ENCODE results near the gene PPP2R5C.
A peak's percentile ranks its signal among the peaks of the same experiment; 100 is the strongest.

PPP2R5C gene

DNA sequence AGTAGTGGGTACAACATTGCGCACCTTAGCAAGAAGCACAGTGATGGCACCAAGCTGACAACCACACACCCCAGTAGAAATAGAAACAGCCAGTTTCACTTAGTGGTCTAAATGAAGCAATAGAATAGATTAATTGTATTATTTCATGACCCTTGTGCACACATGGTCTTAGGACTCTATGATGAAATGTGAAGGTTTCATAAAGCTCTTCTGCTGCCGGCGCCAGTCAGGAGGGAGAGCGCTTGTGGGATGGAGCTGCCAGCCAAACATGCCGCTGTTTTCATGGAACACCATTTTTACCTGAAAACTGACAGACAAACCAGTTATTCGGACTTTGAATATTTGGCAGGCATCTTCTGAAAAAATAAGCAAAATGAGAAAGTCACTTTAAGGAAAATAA lies 100.0 kb downstream of the PPP2R5C start:
- DNase-seq = no peak

DNA sequence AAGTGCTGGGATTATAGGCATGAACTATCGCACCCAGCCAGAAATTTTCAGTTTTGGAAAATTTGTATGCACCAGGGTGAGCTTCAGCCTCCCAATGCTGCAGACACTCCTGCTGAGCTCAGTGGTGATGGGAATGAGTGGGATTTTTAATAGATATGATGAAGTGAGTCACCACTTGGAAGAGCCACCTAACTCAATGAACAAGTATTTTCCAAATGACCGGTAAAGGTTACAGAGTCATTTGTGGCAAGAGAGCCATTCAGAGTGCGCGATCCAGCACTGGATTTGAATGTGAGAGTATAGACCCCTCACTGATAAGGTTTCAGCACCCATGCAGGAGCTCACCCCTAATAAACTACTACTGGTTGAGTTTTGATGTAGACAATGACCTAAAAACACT lies 100.7 kb downstream of the PPP2R5C start:
- DNase-seq = no peak

DNA sequence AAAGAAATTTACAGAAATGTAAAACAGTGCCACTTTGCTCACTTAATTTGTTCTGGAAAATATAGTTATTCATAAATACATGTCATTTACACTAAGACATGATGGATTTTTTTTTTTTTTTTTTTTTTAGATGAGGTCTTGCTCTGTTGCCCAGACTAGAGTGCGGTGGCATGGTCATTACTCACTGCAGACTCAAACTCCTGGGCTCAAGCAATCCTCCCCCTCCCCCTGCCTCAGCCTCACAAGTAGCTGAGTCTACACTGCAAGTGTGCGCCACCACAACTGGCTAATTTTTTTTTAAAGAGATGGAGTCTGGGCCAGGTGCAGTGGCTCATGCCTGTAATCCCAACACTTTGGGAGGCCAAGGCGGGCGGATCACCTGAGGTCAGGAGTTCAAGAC lies 101.2 kb downstream of the PPP2R5C start:
- no peak for DNase-seq

DNA sequence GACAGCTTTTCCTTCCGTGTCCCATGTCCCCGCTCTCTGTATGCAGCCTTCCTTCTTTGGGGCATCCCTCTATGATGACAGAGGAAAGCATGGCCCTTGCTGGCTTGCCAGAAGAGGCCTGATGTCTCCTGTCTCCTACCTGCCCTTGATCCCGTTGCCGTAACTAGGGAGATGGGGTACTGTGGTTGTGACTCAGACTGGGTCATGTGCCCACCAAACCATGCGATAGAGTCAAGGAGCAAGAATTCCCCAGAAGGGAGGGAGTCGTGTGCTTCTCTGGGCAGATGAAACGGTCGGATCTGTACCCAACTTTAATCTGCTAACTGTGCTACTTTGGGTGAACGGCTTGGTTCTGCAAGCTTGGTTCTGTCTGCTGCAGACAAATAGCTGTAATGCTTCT lies 103.8 kb downstream of the PPP2R5C start:
- no peak for DNase-seq

DNA sequence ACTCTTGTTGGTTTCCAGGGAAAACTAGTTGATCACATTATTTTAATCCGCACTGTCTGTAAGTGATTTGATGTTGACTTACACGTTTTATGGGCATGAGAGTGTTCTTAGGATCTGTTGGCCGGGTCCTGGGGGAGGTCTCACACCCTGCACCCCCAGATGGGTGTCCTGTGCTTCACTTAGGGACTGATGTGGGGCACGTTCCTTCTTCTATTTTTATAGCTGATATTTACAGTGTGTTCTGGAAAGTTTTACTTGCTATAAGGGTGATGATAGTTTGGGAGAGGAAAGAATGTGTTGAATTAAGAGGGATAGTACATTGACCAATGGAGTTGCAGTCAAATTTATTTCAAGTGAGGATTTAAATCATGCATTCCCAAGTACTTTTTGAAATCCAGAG lies 106.3 kb downstream of the PPP2R5C start:
- DNase-seq = no peak

DNA sequence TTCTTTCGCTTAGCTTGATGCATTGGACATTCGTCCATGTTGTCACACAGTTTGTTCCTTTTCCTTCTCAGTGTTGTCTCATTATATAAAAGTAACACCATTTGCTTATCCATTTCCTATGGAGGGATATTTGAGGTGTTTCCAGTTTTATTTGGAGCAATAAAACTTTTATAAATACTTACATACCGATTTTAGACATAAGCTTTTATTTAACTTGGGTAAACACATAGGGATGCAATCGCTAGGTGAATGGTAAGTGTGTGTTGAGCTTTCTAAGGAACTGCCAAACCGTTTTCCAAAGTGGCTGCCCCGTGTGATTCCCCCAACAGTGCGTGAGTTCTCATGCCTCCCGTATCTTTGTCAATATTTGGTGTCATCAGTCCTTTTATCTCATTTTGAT lies 107.7 kb downstream of the PPP2R5C start:
- DNase-seq = no peak

DNA sequence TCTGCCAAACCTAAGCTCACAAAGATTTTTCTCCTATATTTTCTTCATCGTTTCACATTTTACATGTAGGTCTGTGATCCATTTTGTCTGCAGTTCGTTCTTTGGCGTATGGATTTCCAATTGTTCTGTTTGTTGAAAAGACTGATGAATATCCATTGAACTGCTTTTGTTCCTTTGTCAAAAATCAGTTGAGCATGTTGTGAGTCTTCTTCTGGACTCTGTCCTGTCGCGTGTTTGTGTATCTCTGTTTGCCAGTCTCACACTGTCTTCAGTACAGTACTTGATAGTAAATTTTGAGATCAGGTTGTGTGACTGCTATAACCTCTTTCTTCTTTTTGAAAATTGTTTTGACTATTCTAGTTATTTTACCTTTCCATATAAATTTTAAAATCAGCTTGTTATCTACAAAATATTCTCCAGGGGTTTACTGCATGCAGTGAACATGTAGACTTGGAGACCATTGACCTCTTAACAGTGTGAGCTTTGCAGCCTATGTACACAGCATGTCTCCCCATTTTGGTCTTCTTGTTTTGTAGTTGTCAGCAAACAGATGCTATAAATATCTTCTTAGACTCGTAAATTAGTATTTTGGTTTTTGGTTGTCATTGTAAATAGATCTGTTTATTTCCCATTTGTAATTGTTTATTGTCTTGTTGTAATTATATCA lies 108.9 kb downstream of the PPP2R5C start:
- DNase-seq = no peak

DNA sequence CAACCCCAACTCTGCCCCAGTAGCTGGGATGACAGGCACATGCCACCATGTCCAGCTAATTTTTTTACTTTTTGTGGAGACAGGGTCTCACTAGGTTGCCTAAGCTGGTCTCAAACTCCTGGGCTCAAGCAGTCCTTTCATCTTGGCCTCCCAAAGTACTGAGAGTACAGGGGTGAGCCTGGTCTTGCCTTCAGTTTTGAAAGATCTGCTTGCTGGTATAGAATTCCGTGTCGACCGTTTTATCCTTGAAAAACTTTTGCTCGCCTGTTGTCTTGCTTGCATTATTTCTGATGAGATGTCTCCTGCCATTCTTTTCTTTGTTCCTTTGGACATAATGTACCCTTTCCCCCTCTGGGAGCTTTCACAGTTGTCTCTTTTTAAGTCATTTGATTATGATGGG lies 110.8 kb downstream of the PPP2R5C start:
- no peak for DNase-seq

DNA sequence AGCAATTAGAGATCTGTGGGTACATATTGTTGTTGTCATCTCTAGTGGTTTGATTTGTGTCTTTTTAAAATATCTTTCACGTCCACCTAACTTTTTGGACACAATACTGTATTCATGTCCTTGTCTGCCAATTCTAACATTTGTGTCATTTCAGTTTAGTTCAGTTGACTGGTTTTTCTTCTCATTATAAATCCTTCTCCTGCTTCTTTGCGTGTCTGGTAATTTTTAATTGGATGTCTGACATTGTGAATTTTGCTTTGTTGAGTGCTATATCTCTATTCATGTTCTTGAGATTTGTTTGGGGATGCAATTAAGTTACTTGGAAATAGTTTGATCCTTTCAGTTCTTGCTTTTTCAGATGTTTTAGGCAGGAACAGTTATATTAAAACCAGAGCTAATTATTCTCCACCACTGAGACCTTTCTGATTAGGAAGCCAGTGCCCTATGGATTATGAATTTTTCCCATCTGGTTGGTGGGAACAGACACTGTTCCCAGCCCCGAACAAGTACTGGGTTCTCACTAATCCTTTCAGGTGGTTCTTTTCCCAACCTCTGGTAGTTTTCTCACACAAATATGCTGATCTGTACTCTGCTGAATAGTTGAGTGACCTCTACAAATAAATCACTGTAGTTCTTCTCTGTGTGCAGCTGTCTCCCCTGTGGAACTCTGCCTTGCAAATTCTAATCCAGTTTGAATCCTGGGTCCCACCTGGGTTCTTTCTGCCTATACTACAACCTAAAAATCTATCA lies 111.7 kb downstream of the PPP2R5C start:
- no peak for DNase-seq

DNA sequence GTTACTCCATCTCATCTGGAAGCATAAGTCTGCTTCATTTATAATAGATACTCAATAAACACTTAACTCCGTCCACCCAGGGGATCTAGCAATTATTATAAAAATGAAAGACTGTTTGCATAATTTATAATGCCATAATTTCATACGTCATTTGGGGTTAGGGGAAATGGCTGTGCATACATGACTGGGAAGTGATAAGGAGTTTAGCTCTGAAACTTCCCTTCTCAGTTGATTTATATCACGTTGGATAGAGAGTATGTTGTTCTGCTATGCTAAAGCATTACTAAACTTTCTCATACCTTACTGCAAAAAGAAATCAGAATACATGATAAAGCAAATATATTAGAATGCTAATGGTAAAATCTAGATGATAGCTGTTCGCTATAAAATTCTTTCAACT lies 112.5 kb downstream of the PPP2R5C start:
- no peak for DNase-seq

DNA sequence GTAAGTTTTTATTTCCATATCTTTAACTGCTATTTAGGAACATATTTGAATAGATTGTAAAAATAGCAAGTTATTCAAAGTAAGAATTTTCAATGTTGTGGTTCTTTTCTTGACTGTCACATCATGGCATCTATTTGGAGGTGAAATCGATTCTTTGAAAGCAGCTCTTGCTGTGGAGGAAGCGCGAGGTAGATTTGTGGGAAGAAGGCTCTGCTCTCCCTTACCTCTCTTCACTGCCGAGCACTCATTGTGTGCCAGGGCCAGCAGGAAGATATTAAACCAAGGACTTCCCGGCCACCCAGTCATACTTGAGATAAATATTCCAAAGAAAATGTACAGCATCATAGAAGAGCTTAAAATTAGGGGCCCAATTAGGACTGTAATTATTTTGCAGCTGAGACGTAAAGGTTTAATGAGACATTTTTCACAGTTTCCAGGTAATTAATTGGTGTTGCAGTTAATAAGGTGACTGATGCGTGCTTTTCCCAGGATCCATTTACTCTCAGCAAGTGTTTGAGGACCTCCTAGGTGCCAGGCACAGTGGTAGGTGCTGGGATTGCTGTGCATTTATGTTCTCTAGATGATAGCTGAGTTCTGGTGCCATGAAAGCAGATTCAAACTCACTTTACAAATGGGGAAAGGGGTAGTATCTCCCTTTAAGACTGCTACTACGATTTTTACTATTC lies 113.7 kb downstream of the PPP2R5C start:
- no peak for DNase-seq

DNA sequence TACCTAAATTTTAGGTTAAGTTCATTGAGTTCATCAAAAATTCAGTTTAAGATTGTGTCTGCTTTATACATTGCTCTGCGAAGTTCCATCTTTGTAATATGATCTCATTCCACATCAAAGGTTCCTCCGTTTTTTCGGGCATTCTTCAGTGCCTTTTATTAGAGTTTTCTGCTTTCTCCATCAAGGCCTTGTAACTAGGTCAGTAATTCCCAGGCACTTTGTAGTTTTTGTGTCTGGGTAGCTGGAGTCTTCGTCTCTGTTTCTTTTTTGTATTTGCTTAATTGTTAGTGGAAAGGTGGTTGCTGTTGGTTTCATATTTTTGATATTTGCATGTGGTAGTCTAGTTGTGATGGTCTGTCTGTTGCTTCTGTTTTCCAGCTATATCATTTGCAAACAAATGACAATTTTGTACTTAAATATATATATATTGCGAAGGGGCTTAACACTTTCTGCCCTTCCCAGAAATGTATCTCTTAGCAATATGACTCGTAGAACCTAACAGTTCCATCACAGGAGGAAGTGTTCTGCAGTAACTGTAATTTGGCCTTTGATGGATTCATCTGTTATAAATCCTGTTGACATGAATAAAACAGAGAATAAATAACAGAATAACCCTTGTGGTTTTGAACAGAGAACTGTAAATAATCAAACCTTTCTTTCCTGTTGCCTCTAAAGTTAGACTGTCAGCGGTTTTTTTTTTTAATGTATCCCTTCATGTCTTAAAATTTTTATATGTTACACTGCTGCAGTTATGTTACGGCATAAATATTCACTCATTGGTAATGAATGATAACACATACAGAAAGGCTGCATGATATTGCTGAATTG lies 114.4 kb downstream of the PPP2R5C start:
- no peak for DNase-seq

DNA sequence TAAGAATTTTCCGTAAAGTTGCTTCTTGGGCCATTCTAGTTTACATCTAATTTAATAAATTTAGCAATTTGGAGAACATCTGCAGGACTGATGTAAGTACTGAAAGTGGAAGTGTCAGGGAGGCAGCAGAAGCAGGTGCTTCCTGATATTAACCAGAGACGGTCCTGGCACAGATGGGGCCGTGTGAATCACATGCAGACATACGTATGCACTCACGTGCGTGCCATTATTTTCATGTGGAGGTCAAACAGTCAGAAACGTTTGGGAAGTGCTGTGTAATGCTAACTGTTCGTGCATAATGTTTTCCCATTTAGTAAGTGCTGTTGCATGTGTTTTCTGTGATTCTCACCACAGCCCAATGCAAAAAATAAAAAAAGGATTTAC lies 115.0 kb downstream of the PPP2R5C start:
- peak in 3 of 56 donors; percentile 16 to 27 (median 22) for DNase-seq

DNA sequence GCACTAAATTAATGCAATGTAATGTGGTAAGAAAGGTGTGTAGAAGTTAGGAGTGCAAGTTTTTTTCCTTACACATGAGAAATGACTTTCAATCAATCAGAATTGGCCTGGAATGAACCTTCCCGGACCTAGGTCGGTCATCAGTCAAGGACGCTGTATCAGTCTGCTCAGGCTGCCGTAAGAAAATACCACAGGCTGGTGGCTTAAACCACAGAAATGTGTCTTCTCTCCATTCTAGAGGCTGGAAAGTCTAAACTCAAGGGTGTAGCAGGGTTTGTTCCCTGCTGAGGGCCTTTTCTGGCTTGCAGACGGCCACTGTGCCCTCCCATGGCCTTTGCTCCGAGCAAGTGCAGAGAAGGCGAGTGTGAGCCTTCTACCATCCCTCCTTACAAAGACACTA lies 116.3 kb downstream of the PPP2R5C start:
- no peak for DNase-seq

DNA sequence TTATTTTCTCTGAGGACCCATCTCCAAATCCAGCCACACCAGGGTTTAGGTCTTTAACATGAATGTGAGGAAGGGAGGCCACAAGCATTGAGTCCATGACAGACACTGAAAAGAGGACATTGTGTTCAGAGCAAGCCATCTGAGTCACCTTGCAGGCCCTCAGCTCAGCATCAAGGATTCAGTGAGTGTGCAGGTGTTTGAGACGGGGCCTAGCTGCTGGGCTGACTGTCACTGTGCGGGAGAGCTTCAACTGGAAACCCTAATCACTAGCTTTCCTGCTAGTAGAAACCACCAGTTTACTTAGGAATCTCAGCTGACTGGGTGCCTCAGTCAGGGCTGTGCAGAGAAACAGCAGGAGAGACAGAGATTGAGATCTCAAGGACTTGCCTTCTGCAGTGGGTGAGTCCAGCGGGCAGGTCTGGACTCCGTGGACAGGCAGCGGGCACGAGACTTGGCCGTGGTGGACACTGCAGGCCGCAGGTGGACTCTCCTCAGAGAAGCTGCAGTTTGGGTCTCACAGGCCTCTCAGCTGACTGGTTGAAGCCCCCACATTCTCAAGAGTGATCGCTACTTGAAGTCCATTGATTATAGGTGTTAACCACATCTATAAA lies 116.8 kb downstream of the PPP2R5C start:
- no peak for DNase-seq

DNA sequence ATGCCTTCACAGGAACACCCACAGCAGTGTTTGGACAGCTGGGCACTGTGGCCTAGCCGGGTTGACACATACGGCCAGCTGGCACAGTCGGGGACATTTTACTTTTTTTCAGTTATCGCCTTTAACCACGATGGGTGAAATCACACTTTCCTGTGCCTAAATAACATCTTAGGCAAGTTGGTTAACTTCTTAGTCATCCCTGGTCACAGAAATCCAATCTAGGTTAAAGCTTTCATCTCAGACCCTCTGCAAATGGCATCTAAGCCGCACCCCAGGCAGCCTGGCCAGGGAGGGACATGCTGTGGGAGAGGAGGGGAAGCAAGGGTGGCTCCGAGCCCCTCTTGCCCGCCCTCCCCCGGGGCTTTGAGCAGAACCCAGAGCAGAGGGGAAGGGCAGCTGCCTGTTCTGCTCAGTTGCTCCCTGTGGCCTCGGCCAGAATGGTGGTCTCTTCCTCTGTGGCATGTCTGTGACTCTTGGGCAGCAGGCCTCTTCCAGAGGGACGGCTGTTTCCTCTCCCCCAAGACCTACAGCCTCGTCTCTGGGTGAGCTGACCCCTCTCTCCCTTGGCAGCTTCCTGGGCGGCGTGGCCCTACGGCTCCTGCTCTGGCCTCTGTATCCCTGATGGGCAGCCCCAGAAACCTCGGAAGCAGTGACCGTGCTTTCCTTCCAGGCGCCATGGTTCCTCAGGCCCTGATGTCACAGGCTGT lies 117.5 kb downstream of the PPP2R5C start:
- DNase-seq = no peak

DNA sequence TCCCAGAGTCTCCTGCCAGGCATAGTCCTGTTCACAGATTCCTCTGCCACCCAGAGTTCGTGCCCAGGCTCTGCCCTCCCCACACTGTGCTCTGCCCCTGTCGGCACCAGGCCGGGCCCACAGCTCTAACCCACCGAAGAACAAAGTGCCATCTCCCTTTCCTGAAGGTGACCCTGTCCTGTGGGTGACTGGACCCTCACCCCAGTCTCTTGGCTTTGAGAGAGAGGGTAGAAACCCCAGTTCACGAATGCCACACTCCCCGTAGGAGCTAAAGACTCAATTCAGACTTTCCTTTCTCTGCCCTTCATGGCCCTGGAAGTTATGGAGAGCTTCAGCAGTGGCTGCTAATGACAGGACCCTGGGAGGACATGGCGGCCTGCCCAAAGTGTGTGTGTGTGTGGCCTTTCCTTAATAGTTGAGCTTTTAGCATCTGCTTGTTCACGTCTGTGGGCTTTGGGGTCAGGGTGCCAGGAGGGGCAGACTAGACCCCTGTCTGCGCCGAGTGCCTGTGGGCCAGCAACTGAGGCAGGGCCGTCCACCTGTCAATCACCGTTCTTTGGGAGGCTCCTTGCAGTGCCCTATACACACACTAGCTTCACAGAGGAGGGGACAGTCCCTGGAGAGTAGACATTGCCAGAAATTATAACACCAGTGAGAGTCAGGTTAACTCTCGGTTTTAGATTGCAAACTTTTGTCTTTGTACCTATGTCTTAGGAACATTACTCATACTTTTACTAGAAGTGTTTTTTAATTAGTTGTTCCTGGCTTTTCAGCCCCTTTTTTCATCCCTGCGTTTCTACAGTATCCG lies 118.2 kb downstream of the PPP2R5C start:
- DNase-seq = peak in 1 of 56 donors; percentile 7

DNA sequence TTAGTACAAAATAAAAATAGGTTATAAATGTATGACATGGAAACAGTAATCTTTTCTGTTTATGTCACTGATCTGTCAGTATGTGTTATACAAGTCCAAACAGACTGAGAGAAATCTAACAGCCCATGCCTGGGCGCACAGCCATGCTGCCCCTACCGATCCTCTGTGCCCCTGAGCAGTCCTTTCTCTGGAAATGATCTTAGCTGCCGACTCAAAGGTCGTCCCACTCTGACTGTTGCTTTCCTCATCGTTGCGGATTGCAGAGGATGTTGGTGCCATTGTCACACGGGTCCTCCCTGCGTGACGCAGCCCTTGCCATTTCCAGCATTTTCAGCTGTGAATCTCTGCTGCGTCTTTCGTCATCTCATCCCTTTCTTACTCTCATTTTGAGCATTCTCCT lies 119.9 kb downstream of the PPP2R5C start:
- no peak for DNase-seq

DNA sequence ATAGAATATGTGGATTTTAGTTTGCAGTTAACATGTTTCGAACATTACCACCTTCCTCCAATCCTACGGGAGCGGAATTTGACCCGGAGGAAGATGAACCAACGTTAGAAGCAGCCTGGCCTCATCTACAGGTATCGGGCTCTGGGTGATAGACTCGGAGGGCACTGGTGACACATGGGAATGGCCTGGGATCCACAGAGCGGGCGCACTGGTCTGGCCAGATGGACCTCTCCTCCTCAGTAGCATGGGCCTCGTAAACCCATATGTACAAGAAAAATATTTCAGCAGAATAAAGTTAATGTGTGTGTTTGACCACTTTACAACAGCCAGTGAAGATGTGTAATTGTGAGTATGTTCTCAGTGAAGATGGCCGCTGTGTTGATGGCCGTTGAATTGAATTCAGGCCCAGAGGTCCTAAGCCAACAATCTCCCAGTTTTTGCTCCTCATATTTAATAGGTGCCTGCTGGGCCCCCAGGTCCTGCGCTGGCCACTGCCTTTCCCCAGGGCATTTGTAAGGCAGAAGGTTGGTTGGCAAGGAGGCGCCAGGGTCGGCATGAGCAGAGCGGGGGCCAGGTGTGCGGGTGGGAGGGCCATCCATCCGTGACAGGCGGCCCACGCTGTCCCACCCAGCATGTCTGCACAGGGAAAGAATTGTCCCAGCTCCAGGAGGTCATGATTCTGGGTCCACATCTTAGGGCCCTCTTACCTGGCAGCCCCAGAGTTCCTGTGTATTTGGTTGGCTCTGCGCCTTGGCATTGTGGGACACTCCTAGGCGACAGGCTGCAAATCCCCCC lies 120.8 kb downstream of the PPP2R5C start:
- DNase-seq = no peak

Measured in nucleus accumbens (tissue), 56 donors.